Keratinocyte (primary cell): ENCODE measurements around the gene GRIN2D.

Experiments used
- EZH2 ChIP-seq: IDR thresholded peaks from one replicate; pipeline ENCODE4 v1.6.1; 2012; ENCODE audit warnings: inconsistent platforms, mild to moderate bottlenecking, low read length, moderate library complexity
- TF ChIP-seq, protein P1 (sequence below), 3 experiments: IDR thresholded peaks in 1 of 3; conservative IDR thresholded peaks in 1 of 3; optimal IDR thresholded peaks in 1 of 3; 2 replicates in 2 of 3; 3 replicates in 1 of 3; pipeline versions ENCODE3 to v1.5.1; 2011; ENCODE audit warnings: low read length in 3 of 3, mild to moderate bottlenecking in 3 of 3, moderate library complexity in 2 of 3, control low read depth in 1 of 3, inconsistent platforms in 1 of 3; ENCODE audit not compliant: insufficient read depth in 2 of 3; ENCODE audit errors: extremely low read depth in 1 of 3

DNA sequence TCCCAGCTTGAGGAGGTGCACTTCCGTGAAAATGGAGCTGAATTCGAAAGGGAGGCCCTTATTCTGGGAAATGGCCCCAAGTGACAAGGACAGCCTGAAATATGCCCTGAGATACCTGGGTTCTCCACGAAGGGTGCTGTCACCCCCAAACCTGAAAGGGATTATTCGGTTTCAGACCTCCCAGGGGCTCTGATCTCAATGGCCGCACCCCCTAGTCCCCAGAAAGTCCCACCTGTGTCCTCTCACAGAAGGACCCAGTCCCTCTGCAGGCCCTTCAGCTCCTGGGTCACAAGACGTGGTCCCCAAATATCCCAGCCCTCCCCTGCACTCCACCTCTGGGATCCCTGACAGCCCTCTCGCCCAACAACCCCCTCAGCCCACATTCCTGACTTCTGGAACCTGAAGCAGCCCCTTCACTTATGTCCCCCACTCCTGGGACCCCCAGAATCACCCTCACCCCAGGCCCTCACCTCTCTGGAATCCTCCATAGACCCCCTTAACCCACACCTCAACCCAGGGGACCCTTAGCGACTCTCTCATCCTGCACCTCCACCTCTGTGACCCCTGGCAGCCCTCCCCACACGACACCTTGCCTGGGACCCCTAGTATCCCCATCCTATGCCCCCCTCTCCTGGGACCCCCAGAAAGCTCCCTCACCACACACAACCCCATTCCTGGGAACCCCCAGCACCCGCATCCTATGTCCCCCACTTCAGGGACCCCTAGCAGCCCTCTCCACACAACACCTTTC lies 28.7 kb upstream of the GRIN2D start:
- TF ChIP-seq, protein P1, sequence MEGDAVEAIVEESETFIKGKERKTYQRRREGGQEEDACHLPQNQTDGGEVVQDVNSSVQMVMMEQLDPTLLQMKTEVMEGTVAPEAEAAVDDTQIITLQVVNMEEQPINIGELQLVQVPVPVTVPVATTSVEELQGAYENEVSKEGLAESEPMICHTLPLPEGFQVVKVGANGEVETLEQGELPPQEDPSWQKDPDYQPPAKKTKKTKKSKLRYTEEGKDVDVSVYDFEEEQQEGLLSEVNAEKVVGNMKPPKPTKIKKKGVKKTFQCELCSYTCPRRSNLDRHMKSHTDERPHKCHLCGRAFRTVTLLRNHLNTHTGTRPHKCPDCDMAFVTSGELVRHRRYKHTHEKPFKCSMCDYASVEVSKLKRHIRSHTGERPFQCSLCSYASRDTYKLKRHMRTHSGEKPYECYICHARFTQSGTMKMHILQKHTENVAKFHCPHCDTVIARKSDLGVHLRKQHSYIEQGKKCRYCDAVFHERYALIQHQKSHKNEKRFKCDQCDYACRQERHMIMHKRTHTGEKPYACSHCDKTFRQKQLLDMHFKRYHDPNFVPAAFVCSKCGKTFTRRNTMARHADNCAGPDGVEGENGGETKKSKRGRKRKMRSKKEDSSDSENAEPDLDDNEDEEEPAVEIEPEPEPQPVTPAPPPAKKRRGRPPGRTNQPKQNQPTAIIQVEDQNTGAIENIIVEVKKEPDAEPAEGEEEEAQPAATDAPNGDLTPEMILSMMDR (optimal IDR thresholded peaks at IDR 0.05 in 1 of 3, IDR thresholded peaks at IDR 0.05 in 1 of 3, conservative IDR thresholded peaks at IDR 0.05 in 1 of 3; ENCODE audit: extremely low read depth in 1 of 3, insufficient read depth in 2 of 3, low read length in 3 of 3), result no peak
- no peak for TF ChIP-seq EZH2
